Measurements from ENCODE around the gene FMNL2. TPM values are rescaled to one million over a fixed set of nuclear protein-coding genes. Genes with fewer than 3 reads are reported as not detected.

The FMNL2 gene
- polyA plus RNA-seq, 1 donor, result 134 TPM

GRCh38 chr2:152555048-152555447 is 220.1 kb downstream of the FMNL2 start:
- no peak for DNase-seq

GRCh38 chr2:152556506-152556905 is 221.5 kb downstream of the FMNL2 start:
- DNase-seq, result no peak

- no peak for DNase-seq
Observed at GRCh38 chr2:152557273-152557888, 222.4 kb downstream of the FMNL2 start.

- DNase-seq, result no peak
Observed at GRCh38 chr2:152558158-152558984, 223.4 kb downstream of the FMNL2 start.

GRCh38 chr2:152559008-152559407 is 224.0 kb downstream of the FMNL2 start:
- DNase-seq, result no peak

- DNase-seq, result no peak
Observed at GRCh38 chr2:152560166-152560565, 225.2 kb downstream of the FMNL2 start.

GRCh38 chr2:152560873-152561595 is 226.1 kb downstream of the FMNL2 start:
- DNase-seq, result no peak

- no peak for DNase-seq
Observed at GRCh38 chr2:152562198-152562884, 227.4 kb downstream of the FMNL2 start.

- DNase-seq, result no peak
Observed at GRCh38 chr2:152563764-152564163, 228.8 kb downstream of the FMNL2 start.

GRCh38 chr2:152564754-152565551 is 230.0 kb downstream of the FMNL2 start:
- no peak for DNase-seq

GRCh38 chr2:152565884-152566727 is 231.1 kb downstream of the FMNL2 start:
- DNase-seq, result no peak

GRCh38 chr2:152566728-152567069 is 231.7 kb downstream of the FMNL2 start:
- no peak for DNase-seq

- DNase-seq, result no peak
Observed at GRCh38 chr2:152568531-152568930, 233.6 kb downstream of the FMNL2 start.

GRCh38 chr2:152569186-152569585 is 234.2 kb downstream of the FMNL2 start:
- no peak for DNase-seq

GRCh38 chr2:152571048-152571766 is 236.2 kb downstream of the FMNL2 start:
- no peak for DNase-seq

- DNase-seq, result no peak
Observed at GRCh38 chr2:152572031-152572430, 237.1 kb downstream of the FMNL2 start.

GRCh38 chr2:152573168-152573567 is 238.2 kb downstream of the FMNL2 start:
- no peak for DNase-seq

GRCh38 chr2:152577579-152577978 is 242.6 kb downstream of the FMNL2 start:
- DNase-seq, result peak; percentile 39

- DNase-seq, result no peak
Observed at GRCh38 chr2:152578573-152578972, 243.6 kb downstream of the FMNL2 start.

GRCh38 chr2:152580714-152581113 is 245.7 kb downstream of the FMNL2 start:
- no peak for DNase-seq
